Pancreas (tissue), 10 donors: ENCODE data around the gene EVA1A. TPM values are rescaled to one million over a fixed set of nuclear protein-coding genes. Genes with fewer than 3 reads are reported as not detected.
"Not testable (repeated sequence)": the region's sequence is repeated elsewhere in the genome, so short reads cannot be mapped to it uniquely, and the experiment has no call there.

Source experiments
- ATAC-seq, 4 donors: fragments of 200-7000 bp; cut with Tn5 transposase; one replicate each; pipeline versions ENCODE4 v1.8.0 to v1.9.1; 2020; ENCODE audit warnings: mild to moderate bottlenecking in 4 of 4, moderate library complexity in 4 of 4
- DNase-seq, 6 donors: peaks; one replicate each; pipeline ENCODE4 v3.0.0-alpha.2; 2020
- FAIRE-seq: peaks from 2 replicates; lab custom pipeline; 2012; peaks lifted over from hg19 to GRCh38; lab: Jason Lieb, UNC
- H3K27ac ChIP-seq, 4 donors: fragments of 200-600 bp; sonication (generic); 1 replicate in 3 of 4; 2 replicates in 1 of 4; pipeline versions ENCODE4 v1.5.0 to v1.8.0; 2020
- H3K27me3 ChIP-seq, 4 donors: fragments of 200-600 bp; one replicate each; pipeline ENCODE4 v1.8.0; 2021
- H3K36me3 ChIP-seq, 3 donors: fragments of 200-600 bp; sonication (generic) in 1 of 3; one replicate each; pipeline versions ENCODE4 v1.5.0 to v1.8.0; 2020 to 2021
- H3K4me1 ChIP-seq, 3 donors: fragments of 200-600 bp; one replicate each; pipeline ENCODE4 v1.8.0; 2021
- H3K4me3 ChIP-seq, 4 donors: fragments of 200-600 bp; sonication (generic) in 2 of 4; one replicate each; pipeline versions ENCODE4 v1.5.0 to v1.8.0; 2020 to 2021
- H3K9me3 ChIP-seq, 4 donors: fragments of 200-600 bp; one replicate each; pipeline ENCODE4 v1.8.0; 2021
- CTCF ChIP-seq, 4 donors: fragments of 200-600 bp; sonication (generic) in 3 of 4; IDR thresholded peaks; one replicate each; pipeline versions ENCODE4 v1.5.0 to v1.8.0; 2021; ENCODE audit warnings: antibody characterized with exemption in 4 of 4
- WGBS, 2 donors: extraction: QIAGEN DNeasy Blood & Tissue Kit; methylation state at CpG; one replicate each; pipeline ENCODE4 v1.1.7; 2013; 5-methylcytosine and 5-hydroxymethylcytosine counted together
- intact Hi-C, 3 donors: fragments of 100-400 bp; cut with DNase I; formaldehyde crosslinking; loops; one replicate each; pipeline versions ENCODE4 v1.11.1 to v1.14.2; 2022
- polyA plus RNA-seq, 2 donors: library from polyadenylated mRNA; stranded (reverse); fragments of 200-250 nt; gene quantifications; one replicate each; pipeline ENCODE4 v1.2.3, GENCODE V29; 2013
- total RNA-seq, 6 donors: library from RNA; stranded (reverse); fragmentation: NEBNext Ultra II Directional in 4 of 6; extraction: Animal tissue kit (Norgen Biotek cat#: 25700) in 4 of 6; gene quantifications; one replicate each; pipeline versions ENCODE4 v1.2.1 to v1.2.4, GENCODE V29; 2021 to 2023
- donor health status: healthy with polysubstance abuse.
- donor health status: DM: no; HTN: no; CAD: no; lungs with moderate emphysema.
- donor health status: DM: no; HTN: no; CAD: no.
- donor health status: control.
- donor health status: control.
- donor health status: Bipolar disorder and iron deficiency.
- donor health status: DM: yes; HTN: yes; CAD: no.
- donor health status: DM: no; HTN: no; CAD: no.
- donor health status: DM: no; HTN: no; CAD: no.
- donor health status: DM: yes; HTN: yes; CAD: no.

The EVA1A gene
- total and polyA plus RNA-seq, 8 donors, result 16.1 to 36.8 (median 22.4) TPM

GRCh38 chr2:75483878-75484277 lies 76.9 kb downstream of the EVA1A start:
- intact Hi-C loops, result no loop called here
- no peak for TF ChIP-seq CTCF (IDR thresholded peaks at IDR 0.05)

GRCh38 chr2:75482398-75482797 lies 78.3 kb downstream of the EVA1A start:
- TF ChIP-seq CTCF (IDR thresholded peaks at IDR 0.05), result no peak
- intact Hi-C loops, result no loop called here
- FAIRE-seq (no peak), DNase-seq (no peak), ATAC-seq (no peak)
- no peaks in the 10 kb centered on the region for H3K36me3 ChIP-seq
- H3K27me3 ChIP-seq, result no peaks in the 10 kb centered on the region
- H3K27ac ChIP-seq, result no peak overlapping the region
- no peak overlapping the region for H3K4me3 ChIP-seq
- H3K4me1 ChIP-seq, result peaks cover 6 to 14% (median 8%) of the 10 kb centered on the region in 3 donors
- no peaks in the 10 kb centered on the region for H3K9me3 ChIP-seq

More at GRCh38 chr2:75483878-75484277, 76.9 kb downstream of the EVA1A start:
- Histone ChIP-seq H3K9me3 (no peaks in the 10 kb centered on the region), H3K4me1 (peaks cover 6 to 14% (median 8%) of the 10 kb centered on the region in 3 donors), H3K27me3 (no peaks in the 10 kb centered on the region), H3K36me3 (no peaks in the 10 kb centered on the region), H3K27ac (no peak overlapping the region), H3K4me3 (no peak overlapping the region)
- FAIRE-seq (no peak), ATAC-seq (no peak), DNase-seq (no peak)
- 90 to 96% methylated on average over 6 of the region's 6 CpGs for WGBS, 2 donors

GRCh38 chr2:75480971-75481836 lies 79.5 kb downstream of the EVA1A start:
- no peak for FAIRE-seq

GRCh38 chr2:75477696-75478095 lies 83.0 kb downstream of the EVA1A start:
- H3K9me3 ChIP-seq, H3K27ac ChIP-seq, DNase-seq, FAIRE-seq, H3K36me3 ChIP-seq, ATAC-seq, H3K27me3 ChIP-seq, H3K4me3 ChIP-seq: not testable (repeated sequence)
- 93 to 94% methylated on average over 1 of the region's 1 CpG for WGBS, 2 donors
- intact Hi-C loops, result loop anchor here in 1 of 3 donors (10.0 kb wide), 1 partner anchor 137 kb away; no protein-coding TSS in a partner anchor
- peaks cover 6 to 14% (median 8%) of the 10 kb centered on the region in 3 donors for H3K4me1 ChIP-seq

More at GRCh38 chr2:75480971-75481836, 79.5 kb downstream of the EVA1A start:
- Histone ChIP-seq H3K9me3 (no peaks in the 10 kb centered on the region), H3K27me3 (no peaks in the 10 kb centered on the region), H3K4me1 (peaks cover 6 to 14% (median 8%) of the 10 kb centered on the region in 3 donors), H3K36me3 (no peaks in the 10 kb centered on the region), H3K4me3 (no peak overlapping the region), H3K27ac (no peak overlapping the region)
- intact Hi-C loops, result no loop called here
- WGBS, 2 donors, result 22 to 29% methylated on average over 6 of the region's 6 CpGs
- TF ChIP-seq CTCF (IDR thresholded peaks at IDR 0.05), result peak in 1 of 4 donors; percentile 19
- ATAC-seq (peak; percentile 80 to 91 (median 86)), DNase-seq (no peak)

- Histone ChIP-seq H3K27ac (no peak overlapping the region), H3K27me3 (no peaks in the 10 kb centered on the region), H3K9me3 (no peaks in the 10 kb centered on the region), H3K4me1 (peaks cover 3 to 12% (median 5%) of the 10 kb centered on the region in 3 donors), H3K4me3 (no peak overlapping the region), H3K36me3 (no peaks in the 10 kb centered on the region)
- intact Hi-C loops, result loop anchor here in 1 of 3 donors (10.0 kb wide), 1 partner anchor 138 kb away; no protein-coding TSS in a partner anchor
- DNase-seq, result no peak
- FAIRE-seq, result no peak
- 52 to 59% methylated on average over 2 of the region's 2 CpGs for WGBS, 2 donors
- no peak for TF ChIP-seq CTCF (IDR thresholded peaks at IDR 0.05)
- peak in 2 of 4 donors; percentile 8 to 24 for ATAC-seq
These were observed 84.0 kb downstream of the EVA1A start for GRCh38 chr2:75476761-75477160.
